Limb (tissue), 2 donors: ENCODE data around the gene NFIL3.
"Not testable (repeated sequence)": the region's sequence is repeated elsewhere in the genome, so short reads cannot be mapped to it uniquely, and the experiment has no call there.

Experiments
- DNase-seq, 2 donors: peaks; one replicate each; pipeline ENCODE4 v3.0.0-alpha.2; 2016; ENCODE audit errors: extremely low spot score in 2 of 2

The NFIL3 gene

GRCh38 chr9:91395106-91395552 lies 28.5 kb downstream of the NFIL3 start:
- no peak for DNase-seq

DNA sequence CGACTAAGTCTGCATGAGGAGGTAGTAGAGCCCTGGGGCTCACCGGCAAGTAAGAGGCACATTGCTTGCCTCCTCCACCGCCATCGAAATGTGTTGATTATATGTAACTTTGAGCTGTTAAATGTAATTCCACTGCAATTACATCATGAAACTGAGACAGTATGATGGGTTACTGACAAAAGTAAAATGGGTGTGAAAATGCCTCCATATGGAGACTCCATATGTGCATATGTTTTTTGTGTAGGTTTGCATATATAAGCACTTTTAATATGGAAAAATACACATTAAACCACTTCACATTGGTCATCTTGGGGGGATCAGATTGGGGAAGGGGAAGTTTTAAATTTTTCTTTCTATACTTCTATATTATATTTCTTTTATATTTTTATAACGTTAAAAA lies 29.8 kb downstream of the NFIL3 start:
- no peak for DNase-seq

DNA sequence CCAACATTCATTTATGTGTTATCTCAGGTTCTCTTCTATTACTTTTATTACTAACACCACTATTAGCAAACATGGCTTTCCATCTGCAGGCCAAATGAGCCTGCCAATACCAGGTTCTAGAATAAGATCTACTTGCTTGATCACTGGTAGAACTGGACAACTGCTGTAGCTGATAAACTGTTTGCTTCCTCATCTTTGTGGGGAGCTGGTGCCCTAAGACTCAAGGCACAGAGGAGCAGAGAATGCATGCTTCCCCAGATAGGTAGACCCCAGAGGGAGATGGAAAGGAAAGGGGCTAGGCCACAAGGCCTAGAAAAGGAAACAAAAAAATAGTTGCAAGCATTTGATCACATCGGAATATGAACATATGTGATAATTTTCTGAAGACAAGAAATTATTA lies 31.2 kb downstream of the NFIL3 start:
- no peak for DNase-seq

- no peak for DNase-seq
Observed at GRCh38 chr9:91391818-91392217, 31.8 kb downstream of the NFIL3 start.

DNA sequence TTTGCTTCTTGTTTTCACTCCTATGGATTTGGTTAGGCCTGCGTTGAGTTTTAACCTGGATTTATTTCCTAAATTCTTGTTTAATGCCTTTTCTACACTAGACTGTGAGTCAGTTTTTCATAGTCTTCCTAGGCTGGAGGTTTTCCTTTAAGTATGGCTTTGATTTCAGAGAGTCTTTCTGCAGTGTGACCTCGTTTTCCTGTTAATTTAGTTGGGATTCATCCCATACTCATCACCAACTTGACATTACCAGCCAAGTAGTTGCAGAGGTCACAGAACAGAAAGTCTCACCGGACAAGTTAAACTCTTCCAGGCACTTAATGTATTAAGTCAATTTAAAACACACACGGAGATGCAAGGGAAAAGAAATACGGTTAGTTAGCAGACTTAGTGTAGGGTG lies 32.2 kb downstream of the NFIL3 start:
- DNase-seq = no peak

DNA sequence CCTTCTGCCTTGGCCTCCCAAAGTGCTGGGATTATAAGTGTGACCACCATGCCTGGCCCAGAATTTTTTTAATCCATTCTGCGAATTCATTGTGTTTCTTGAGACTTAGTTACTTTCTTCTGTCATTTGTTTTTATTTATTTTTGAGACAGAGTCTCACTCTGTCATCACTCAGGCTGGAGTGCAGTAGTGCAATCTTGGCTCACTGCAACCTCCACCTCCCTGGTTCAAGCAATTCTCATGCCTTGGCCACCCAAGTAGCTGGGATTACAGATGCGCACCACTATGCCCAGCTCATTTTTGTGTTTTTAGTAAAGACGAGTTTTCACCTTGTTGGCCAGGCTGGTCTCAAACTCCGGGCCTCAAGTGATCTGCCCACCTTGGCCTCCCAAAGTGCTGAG lies 33.9 kb downstream of the NFIL3 start:
- not testable (repeated sequence) for DNase-seq

- DNase-seq = no peak
Observed at GRCh38 chr9:91386765-91387164, 36.9 kb downstream of the NFIL3 start.

- no peak for DNase-seq
Observed at GRCh38 chr9:91384954-91385353, 38.7 kb downstream of the NFIL3 start.

DNA sequence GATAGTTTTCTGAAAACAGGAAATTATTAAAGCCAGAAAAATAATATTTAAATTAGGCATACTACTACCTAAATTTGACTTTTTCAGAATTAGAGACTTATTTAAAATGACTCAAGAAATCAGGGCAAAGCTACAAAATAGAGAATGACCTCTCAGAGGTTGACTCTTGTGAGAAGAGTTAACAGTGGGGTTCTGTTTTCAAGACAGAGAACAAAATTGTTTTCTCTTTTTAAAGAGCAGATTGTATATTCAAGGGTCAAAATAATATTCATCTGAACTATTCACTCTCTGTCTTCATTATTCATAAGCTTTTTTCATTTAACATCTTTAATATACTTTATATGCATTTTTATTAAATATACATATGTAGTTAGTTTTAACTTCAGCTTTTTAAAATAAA lies 40.1 kb downstream of the NFIL3 start:
- DNase-seq = no peak

GRCh38 chr9:91382298-91382697 lies 41.3 kb downstream of the NFIL3 start:
- no peak for DNase-seq

DNA sequence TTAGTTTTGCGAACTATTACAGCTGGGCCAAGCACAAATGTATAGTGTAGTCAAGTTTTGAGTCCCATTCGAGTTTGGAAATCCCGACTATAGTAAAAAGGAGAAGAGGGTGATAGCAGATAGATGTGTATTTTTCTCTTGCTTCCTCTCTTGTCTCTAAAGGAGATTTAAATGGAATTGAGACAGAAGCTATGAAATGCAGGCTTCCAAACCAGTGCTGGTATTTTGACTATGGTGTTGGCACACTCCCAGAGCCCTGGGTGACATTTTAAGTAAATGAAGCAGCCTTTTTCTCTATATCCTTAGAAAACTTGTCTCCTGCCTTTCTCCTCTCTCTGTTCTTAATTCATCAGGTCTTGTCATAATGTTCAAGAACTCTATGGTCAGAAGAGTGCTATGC lies 44.2 kb downstream of the NFIL3 start:
- no peak for DNase-seq

- no peak for DNase-seq
Observed at GRCh38 chr9:91378695-91379127, 44.9 kb downstream of the NFIL3 start.

DNA sequence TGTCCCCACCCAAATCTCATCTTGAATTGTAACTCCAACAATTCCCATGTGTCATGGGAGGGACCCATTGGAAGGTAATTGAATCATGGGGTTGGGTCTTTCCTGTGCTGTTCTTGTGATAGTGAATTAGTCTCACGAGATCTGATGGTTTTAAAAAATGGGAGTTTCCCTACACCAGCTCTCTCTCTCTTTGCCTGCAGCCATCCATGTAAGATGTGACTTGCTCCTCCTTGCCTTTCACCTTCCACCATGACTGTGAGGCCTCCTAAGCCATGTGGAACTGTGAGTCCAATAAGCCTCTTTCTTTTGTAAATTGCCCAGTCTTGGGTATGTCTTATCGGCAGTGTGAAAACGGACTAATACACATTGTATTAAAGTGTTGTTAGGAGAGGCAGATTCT lies 45.6 kb downstream of the NFIL3 start:
- DNase-seq = not testable (repeated sequence)

DNA sequence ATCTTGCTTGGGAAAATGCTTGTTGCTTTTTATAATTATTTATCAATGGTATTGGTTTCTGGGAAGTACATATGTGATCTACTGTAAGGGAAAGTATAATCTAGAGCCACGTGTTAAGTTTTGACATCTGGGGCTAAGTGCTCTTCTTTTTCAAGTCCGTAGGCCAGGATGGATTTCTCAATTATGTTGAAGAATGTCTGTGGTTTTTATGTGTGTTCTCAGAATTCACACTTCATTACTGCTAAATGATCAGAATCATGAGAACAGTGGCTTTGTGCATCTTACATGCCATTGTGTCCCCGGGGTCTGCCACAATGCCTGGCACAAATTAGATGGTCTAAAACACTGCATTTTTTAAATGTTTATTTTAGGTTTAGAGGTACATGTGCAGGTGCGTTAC lies 47.4 kb downstream of the NFIL3 start:
- DNase-seq = peak in 1 of 2 donors; percentile 7

GRCh38 chr9:91374939-91375338 lies 48.7 kb downstream of the NFIL3 start:
- DNase-seq = no peak

DNA sequence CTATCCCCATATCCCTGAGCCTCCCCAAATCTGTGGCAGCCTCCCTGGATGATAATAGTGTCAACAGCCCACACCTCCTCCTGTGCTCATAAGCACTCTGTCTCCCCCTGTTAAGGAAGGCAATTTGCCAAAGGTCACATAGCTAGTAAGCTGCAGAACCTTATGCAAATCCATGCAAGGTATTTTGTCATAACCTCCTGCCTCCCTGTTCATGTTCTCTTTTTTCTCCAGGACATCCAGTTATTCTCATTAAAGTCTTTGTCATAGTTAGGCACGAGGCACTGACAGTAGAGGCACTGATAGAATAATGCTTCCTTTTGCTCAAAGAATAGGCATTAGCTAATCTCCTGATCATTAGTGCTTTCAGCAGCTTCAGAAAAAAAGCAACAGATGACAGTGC lies 51.7 kb downstream of the NFIL3 start:
- DNase-seq = no peak

- not testable (repeated sequence) for DNase-seq
Observed at GRCh38 chr9:91370006-91370405, 53.6 kb downstream of the NFIL3 start.

GRCh38 chr9:91364702-91365101 lies 58.9 kb downstream of the NFIL3 start:
- DNase-seq = no peak

- no peak for DNase-seq
Observed at GRCh38 chr9:91364005-91364404, 59.6 kb downstream of the NFIL3 start.

GRCh38 chr9:91362051-91362611 lies 61.5 kb downstream of the NFIL3 start:
- no peak for DNase-seq

DNA sequence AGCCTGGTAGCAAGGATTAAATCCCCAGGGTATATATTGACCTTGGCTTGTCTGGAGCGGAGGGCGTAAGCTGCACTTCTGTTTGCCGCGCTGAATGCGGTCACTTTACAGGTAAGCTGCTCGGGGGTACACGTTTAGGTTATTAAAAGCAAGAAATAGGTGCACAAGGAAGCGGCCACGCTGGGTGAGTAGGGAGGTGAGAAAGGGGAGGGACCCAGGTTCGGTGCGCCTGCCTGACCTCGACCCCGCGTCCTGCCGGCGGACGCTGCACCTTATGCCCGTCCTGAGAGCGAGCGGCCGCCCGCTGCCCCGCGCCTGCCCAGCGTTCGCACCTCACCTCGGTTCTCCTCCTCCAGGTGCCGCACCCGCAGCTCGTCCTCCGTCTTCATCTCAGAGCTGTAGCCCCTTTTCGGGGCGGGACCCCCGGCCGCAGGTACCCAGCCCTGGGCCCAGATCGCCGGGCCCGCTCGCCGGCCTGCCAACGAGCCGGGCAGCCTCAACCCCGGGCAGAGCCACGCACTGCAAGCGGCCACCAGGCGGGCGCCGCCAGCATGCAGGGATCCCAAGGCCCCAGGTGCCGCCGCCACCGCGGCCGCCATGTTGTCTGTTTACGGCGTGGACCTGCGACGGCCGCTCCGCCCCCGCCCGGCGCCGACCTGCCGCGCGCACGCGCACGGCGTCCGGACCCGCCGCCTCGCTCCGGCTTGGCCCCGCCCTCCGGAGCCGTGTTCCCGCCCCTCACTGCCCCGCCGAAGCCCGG lies 62.2 kb downstream of the NFIL3 start, which contains the start of gene AUH:
AUH (minus strand) TSS at position 628 of the 760 bp plus-strand sequence; CDS start at position 599, 29 bp downstream.
- DNase-seq = peak; percentile 88 to 92

GRCh38 chr9:91360551-91361290 lies 62.9 kb downstream of the NFIL3 start:
- no peak for DNase-seq
